Stimulated activated memory B cell treated with anti-CD40 and anti-IgM and Interleukin-4, amounts not matched to agents 10 μg/mL and 1 μg/mL and 100 μg/mL, for 72 hours (primary cell): ENCODE data around the gene RTL10.
"Not testable (repeated sequence)": the region's sequence is repeated elsewhere in the genome, so short reads cannot be mapped to it uniquely, and the experiment has no call there.

Experiments used
- ATAC-seq: fragments of 150-1000 bp; cut with Tn5 transposase; 2 replicates; pipeline ENCODE4 v1.10.0; 2021
- H3K27ac Mint-ChIP-seq: one replicate; pipeline ENCODE4 v1.8.0; 2022; ENCODE audit warnings: mild to moderate bottlenecking, mixed read lengths
- H3K27me3 Mint-ChIP-seq: one replicate; pipeline ENCODE4 v1.8.0; 2022; ENCODE audit warnings: mixed read lengths
- H3K36me3 Mint-ChIP-seq: one replicate; pipeline ENCODE4 v1.8.0; 2022; ENCODE audit warnings: mixed read lengths
- H3K4me1 Mint-ChIP-seq: one replicate; pipeline ENCODE4 v1.8.0; 2022; ENCODE audit warnings: mixed read lengths
- H3K4me3 Mint-ChIP-seq: one replicate; pipeline ENCODE4 v1.8.0; 2022; ENCODE audit warnings: mild to moderate bottlenecking, moderate library complexity, mixed read lengths
- H3K9me3 Mint-ChIP-seq: one replicate; pipeline ENCODE4 v1.8.0; 2022; ENCODE audit warnings: mixed read lengths

The RTL10 gene

DNA sequence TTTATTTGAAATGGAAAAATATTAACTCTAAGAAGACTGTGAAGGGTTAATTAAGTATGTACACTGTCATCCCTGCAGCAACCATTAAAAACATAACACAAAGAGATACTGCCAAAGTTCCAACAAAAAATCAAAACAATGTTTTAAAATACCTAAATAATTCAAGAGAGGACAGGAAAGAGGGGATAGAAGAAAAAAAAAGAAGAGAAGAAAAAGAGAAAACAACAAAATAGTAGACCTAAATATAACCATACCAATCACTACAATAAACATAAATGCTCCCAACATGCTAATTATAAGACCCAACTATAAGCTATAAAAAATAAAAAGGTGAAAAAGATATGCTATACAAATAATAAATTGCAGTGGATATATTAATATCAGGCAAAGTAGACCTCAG is 20.1 kb downstream of the RTL10 start:
- no peak overlapping the region for H3K4me3 Mint-ChIP-seq
- no peak overlapping the region for H3K27ac Mint-ChIP-seq
- no peaks in the 10 kb centered on the region for H3K9me3 Mint-ChIP-seq
- peaks cover 22% of the 10 kb centered on the region for H3K4me1 Mint-ChIP-seq
- H3K36me3 Mint-ChIP-seq = peaks cover 10% of the 10 kb centered on the region
- no peaks in the 10 kb centered on the region for H3K27me3 Mint-ChIP-seq
- no peak for ATAC-seq

DNA sequence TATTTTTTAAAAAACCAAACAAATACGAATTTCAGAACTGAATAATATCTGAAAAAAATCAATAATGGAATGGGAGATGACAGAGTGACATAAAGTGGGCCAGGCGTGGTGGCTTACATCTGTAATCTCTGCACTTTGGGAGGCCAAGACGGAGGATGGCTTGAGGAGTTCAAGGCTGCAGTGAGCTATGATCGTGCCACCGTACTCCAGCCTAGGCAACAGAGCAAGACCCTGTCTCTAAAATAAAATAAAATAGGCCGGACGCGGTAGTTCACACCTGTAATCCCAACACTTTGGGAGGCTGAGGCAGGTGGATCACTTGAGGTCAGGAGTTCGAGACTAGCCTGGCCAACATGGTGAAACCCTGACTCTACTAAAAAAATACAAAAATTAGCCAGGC is 21.3 kb downstream of the RTL10 start:
- H3K27ac Mint-ChIP-seq, H3K9me3 Mint-ChIP-seq, ATAC-seq, H3K4me3 Mint-ChIP-seq, H3K27me3 Mint-ChIP-seq, H3K36me3 Mint-ChIP-seq: not testable (repeated sequence)
- peaks cover 22% of the 10 kb centered on the region for H3K4me1 Mint-ChIP-seq

DNA sequence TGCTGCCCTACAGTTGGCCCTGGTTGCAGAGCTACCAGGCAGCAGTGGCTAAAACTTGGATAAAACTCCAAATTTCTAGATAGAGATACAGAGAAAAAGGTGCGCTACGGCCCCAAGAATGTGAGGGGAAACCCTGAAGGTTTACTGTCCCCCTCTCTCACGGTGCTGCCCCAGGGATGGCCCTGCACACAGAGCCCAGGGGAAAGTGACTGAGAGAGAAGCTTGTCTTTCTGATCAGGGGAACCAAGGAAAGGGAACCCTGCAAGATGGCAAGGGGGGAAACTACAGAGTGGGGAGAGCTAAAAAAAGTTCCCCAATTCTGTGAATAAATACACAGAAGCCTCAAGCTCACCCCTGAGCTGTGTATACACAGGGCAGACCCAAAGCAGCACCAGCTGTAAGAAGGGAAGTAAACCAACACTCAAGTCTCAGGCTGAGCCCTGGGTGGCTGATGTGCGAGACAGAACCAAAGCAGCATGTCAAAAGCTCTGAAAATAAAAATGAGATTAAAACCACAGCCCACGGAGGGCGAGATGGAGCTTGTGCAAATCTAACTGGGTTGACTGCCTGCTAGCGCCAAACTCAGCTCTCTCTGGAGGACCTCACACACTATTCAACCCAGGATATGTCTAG is 22.1 kb downstream of the RTL10 start:
- no peaks in the 10 kb centered on the region for H3K9me3 Mint-ChIP-seq
- H3K36me3 Mint-ChIP-seq = peaks cover 4% of the 10 kb centered on the region
- ATAC-seq = peak; percentile 70
- peaks cover 20% of the 10 kb centered on the region for H3K4me1 Mint-ChIP-seq
- no peaks in the 10 kb centered on the region for H3K27me3 Mint-ChIP-seq
- H3K27ac Mint-ChIP-seq = no peak overlapping the region
- no peak overlapping the region for H3K4me3 Mint-ChIP-seq

- H3K27ac Mint-ChIP-seq, ATAC-seq, H3K9me3 Mint-ChIP-seq, H3K27me3 Mint-ChIP-seq, H3K4me3 Mint-ChIP-seq, H3K36me3 Mint-ChIP-seq: not testable (repeated sequence)
- peaks cover 17% of the 10 kb centered on the region for H3K4me1 Mint-ChIP-seq
Measured at GRCh38 chr22:19831979-19832378, 22.7 kb downstream of the RTL10 start.

DNA sequence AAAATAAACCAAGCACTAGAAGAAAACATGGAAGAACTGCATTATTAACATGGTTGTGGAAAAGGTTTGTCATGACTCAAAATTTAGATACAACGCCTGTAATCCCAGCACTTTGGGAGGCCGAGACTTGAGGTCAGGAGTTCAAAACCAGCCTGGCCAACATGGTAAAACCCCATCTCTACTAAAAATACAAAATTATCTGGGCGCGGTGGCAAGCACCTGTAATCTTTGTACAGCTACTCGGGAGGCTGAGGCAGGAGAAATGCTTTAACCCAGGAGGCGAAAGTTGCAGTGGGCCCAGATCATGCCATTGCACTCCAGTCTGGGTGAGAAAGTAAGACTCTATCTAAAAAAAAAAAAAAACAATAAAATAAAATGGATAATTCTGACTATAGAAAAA is 23.7 kb downstream of the RTL10 start:
- Mint-ChIP-seq H3K36me3 (peaks cover 11% of the 10 kb centered on the region), H3K27me3 (no peaks in the 10 kb centered on the region)

GRCh38 chr22:19828035-19828401 is 26.7 kb downstream of the RTL10 start:
- peaks cover 2% of the 10 kb centered on the region for H3K9me3 Mint-ChIP-seq
- peaks cover 15% of the 10 kb centered on the region for H3K4me1 Mint-ChIP-seq
- H3K27me3 Mint-ChIP-seq = no peaks in the 10 kb centered on the region
- no peak for ATAC-seq
- no peak overlapping the region for H3K4me3 Mint-ChIP-seq
- H3K36me3 Mint-ChIP-seq = peaks cover 17% of the 10 kb centered on the region
- H3K27ac Mint-ChIP-seq = no peak overlapping the region

More for the DNA sequence above, 23.7 kb downstream of the RTL10 start:
- Mint-ChIP-seq H3K4me3 (no peak overlapping the region), H3K27ac (no peak overlapping the region), H3K4me1 (peaks cover 17% of the 10 kb centered on the region), H3K9me3 (peaks cover 2% of the 10 kb centered on the region)
- no peak for ATAC-seq

GRCh38 chr22:19827341-19828034 is 27.2 kb downstream of the RTL10 start:
- Mint-ChIP-seq H3K36me3 (peaks cover 17% of the 10 kb centered on the region), H3K4me3 (no peak overlapping the region), H3K27me3 (no peaks in the 10 kb centered on the region), H3K27ac (no peak overlapping the region), H3K9me3 (peaks cover 2% of the 10 kb centered on the region), H3K4me1 (peaks cover 11% of the 10 kb centered on the region)
- no peak for ATAC-seq

DNA sequence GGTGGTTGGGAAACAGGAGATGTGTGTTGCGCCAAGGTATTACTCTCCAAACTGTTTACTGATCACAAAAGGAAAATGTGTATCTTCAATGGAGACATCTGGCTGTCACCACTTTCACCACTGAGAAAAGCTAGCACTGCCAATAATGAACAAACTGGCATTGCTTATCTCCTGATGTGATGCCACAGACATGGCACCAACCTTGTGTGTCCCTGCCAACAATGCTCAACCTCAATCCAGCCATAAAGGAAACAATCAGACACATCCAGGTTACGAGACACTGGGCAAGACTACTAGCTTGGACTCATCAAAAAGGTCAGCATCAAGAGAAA is 28.1 kb downstream of the RTL10 start:
- no peak overlapping the region for H3K27ac Mint-ChIP-seq
- H3K27me3 Mint-ChIP-seq = no peaks in the 10 kb centered on the region
- peaks cover 17% of the 10 kb centered on the region for H3K36me3 Mint-ChIP-seq
- no peak for ATAC-seq
- H3K4me1 Mint-ChIP-seq = peaks cover 10% of the 10 kb centered on the region
- H3K9me3 Mint-ChIP-seq = peaks cover 2% of the 10 kb centered on the region
- H3K4me3 Mint-ChIP-seq = no peak overlapping the region

- Mint-ChIP-seq H3K27me3 (no peaks in the 10 kb centered on the region), H3K9me3 (peaks cover 2% of the 10 kb centered on the region), H3K36me3 (peaks cover 17% of the 10 kb centered on the region), H3K4me3 (no peak overlapping the region), H3K27ac (no peak overlapping the region), H3K4me1 (peaks cover 10% of the 10 kb centered on the region)
- ATAC-seq = no peak
Measured at GRCh38 chr22:19825904-19826618, 28.6 kb downstream of the RTL10 start.

GRCh38 chr22:19824926-19825339 is 29.7 kb downstream of the RTL10 start:
- Mint-ChIP-seq H3K36me3 (peaks cover 17% of the 10 kb centered on the region), H3K9me3 (peaks cover 2% of the 10 kb centered on the region), H3K4me1 (peaks cover 10% of the 10 kb centered on the region), H3K27ac (no peak overlapping the region), H3K27me3 (no peaks in the 10 kb centered on the region), H3K4me3 (no peak overlapping the region)
- no peak for ATAC-seq

DNA sequence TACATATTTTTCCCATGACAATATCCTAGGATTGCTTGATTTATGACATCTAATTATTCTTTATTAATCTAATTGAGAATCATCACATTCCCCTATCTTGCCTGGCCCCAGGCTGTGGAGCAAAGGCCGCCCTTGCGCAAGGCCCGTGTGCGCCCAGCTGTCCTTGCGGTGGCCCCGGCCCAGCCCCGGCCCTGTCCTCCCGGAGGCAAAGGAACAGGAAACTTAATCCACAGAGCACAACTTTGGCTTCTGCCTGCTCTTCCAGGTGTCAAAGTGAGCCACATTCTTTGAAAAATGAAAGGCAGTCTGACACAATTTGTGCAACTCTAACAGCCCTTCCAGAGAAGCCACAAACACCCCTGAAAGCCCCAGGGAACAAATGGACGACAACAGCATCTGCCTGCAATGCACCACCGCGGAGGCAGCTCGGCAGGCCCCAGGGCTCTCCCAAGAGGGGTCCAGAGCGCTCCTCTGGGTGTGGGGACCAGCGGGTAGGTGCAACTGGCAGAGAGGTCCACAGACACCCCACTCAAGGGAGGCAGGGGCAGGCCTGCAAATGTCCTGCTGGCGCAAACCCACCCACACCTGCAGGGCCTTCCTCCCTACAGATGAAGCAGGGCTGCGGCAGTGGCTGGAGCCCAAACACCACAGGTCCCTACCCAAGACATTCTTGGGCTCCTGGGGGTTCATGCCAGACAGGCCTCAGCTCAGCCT is 30.3 kb downstream of the RTL10 start:
- H3K27ac Mint-ChIP-seq = no peak overlapping the region
- H3K9me3 Mint-ChIP-seq = peaks cover 2% of the 10 kb centered on the region
- H3K4me1 Mint-ChIP-seq = peaks cover 10% of the 10 kb centered on the region
- peaks cover 17% of the 10 kb centered on the region for H3K36me3 Mint-ChIP-seq
- no peaks in the 10 kb centered on the region for H3K27me3 Mint-ChIP-seq
- no peak overlapping the region for H3K4me3 Mint-ChIP-seq
- no peak for ATAC-seq

- Mint-ChIP-seq H3K27ac (no peak overlapping the region), H3K9me3 (peaks cover 2% of the 10 kb centered on the region), H3K36me3 (peaks cover 17% of the 10 kb centered on the region), H3K27me3 (no peaks in the 10 kb centered on the region), H3K4me3 (no peak overlapping the region), H3K4me1 (peaks cover 10% of the 10 kb centered on the region)
- no peak for ATAC-seq
Measured at GRCh38 chr22:19823902-19824211, 30.8 kb downstream of the RTL10 start.

DNA sequence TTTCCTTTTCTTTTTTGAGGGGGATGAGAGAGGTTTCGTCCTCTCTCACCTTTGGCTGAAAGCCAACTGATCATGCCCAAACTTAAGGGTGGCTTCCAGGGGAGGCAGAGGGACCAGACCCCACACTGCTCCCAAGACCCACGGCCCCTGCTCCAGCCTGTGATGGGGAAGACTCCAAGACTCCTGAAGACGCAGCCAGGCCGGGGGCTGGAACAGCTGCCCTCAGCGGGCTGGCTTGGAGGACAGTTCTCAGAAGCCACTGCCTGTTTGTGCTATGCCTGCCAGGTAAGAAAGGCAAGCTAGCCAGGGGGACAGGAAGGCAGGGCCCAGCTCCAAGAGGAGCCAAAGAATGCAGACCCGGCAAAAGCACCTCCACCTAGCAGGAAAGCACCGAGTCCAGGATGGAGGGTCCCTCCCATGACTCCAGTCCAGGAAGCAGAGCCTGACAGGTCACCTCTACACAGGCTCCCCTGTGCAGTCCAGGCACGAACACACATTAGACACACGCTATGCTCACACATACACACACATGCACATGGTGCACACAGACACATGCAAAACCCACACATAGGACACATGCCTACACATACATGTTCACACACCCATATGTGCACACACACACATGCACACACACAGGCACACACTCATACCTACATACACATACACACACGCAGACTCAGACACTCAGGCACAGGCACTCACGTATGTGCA is 31.3 kb downstream of the RTL10 start:
- peaks cover 17% of the 10 kb centered on the region for H3K36me3 Mint-ChIP-seq

GRCh38 chr22:19822301-19823117 is 32.2 kb downstream of the RTL10 start:
- ATAC-seq = no peak
- Mint-ChIP-seq H3K9me3 (peaks cover 2% of the 10 kb centered on the region), H3K36me3 (peaks cover 17% of the 10 kb centered on the region), H3K27ac (no peak overlapping the region), H3K27me3 (no peaks in the 10 kb centered on the region), H3K4me1 (peaks cover 10% of the 10 kb centered on the region), H3K4me3 (no peak overlapping the region)

More for the DNA sequence above, 31.3 kb downstream of the RTL10 start:
- Mint-ChIP-seq H3K4me1 (peaks cover 10% of the 10 kb centered on the region), H3K9me3 (peaks cover 2% of the 10 kb centered on the region), H3K4me3 (no peak overlapping the region), H3K27ac (no peak overlapping the region), H3K27me3 (no peaks in the 10 kb centered on the region)
- no peak for ATAC-seq
